Medulla oblongata (tissue), 1 donor: ENCODE measurements around the gene RAB17.
"Not testable (repeated sequence)": the region's sequence is repeated elsewhere in the genome, so short reads cannot be mapped to it uniquely, and the experiment has no call there.

Source experiments
- DNase-seq: peaks from one replicate; pipeline ENCODE4 v3.0.0-alpha.2; 2015; ENCODE audit errors: extremely low spot score

The RAB17 gene

DNA sequence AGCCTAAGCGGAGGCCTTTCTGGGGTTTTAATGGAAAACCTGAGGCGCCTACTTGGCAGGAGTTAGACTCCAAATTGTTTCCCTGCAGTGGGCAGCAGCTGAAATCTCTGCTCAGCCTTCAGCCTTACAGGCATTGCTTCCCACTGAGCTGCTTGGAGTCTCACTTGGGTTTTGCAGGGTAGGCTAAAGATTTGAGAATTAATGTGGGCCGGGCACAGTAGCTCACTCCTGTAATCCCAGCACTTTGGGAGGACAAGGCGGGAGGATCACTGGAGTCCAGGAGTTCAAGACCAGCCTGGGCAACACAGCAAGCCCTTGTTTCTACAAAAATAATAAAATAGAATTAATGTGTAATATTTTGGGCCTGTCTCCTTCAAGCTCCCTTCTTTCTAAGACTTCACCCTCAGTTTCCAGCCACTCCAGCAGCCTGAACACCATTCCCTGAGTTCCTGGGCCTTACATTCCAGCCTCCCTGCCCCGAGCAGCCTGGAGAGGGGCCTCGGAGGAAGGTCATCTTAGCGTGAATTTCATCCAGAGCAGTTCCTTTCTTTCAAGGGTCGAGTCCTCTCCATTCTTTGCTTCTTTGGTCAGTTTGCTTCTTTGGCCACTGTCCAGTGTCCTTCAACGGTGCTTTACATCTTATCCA, 9.1 kb upstream of the RAB17 start:
- DNase-seq: no peak

DNA sequence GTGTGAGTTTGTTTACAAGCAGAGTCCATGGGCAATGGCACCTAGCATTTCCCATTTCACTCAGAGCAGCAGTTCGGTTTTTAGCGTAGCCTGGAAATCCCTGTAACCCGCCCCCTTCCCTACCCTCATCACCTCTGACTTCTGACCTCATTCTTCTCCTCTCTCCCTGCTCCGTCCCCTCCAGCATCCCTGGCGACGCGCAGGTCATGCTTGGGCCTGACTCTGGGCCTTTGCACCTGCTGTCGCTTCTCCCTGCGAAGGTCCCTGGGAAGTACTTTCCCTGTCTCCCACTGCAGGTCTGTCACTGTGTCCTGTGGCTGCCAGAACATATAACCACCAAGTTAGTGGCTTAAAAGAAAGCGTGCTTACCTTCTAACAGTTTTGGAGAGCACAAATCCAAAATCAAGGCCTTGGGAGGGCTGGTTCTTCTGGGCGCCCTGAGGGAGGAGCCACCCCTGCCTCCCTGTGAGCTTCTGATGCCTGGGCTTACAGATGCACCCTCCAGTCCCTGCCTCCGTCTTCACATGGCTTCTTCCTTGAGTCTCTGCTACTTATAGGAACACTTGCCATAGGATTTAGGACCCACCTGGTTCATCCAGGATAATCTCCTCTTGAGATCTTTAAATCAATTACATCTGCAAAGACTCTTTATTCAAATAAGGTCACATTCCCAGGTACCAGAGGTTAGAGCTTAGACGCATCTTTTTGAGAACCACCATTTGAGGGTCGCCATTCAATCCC, 8.1 kb upstream of the RAB17 start:
- no peak for DNase-seq

DNA sequence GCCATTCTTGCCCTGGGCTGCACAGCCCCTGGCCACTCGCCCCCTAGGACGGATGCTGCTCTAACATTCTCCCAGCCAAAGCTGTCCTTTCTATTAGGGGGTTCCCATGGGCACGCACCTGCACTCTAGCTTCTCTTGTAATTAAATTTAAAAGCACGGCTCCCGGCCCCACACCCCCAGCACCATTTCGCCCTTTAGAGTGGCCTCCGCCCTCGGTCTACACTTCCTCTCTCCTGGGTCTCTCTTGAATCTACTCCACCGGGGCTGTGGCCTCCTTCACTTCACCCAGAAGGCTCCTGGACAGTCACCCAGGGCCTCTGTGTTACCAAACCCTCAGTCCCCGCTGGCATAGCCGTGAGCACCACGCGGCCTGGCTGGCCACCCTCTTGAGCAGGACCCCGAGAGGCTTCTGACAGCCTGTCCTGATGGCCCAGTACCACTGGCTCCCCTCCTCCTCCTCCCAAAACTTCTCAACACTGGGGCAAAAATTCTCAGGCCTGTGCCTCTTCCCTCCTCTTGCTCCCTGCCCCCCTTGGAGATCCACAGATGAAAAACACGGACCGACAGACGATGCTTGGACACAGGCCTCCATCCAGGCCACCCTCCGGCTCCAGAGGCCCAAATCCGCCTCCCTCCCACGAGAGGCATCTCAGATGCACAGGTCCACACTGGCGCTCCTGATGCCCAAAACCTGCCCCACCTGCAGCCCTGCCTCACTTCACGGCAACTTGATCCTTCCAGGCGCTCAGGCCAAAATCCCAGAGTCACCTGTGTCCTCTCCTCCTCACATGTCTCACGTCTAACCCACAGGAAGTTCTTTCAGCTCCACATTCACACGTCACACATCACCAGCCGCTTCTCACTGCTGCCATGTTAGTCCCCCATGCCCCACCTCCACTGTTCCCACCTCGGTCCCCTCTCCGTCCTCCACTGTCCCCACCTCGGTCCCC, 6.9 kb upstream of the RAB17 start:
- DNase-seq: no peak

DNA sequence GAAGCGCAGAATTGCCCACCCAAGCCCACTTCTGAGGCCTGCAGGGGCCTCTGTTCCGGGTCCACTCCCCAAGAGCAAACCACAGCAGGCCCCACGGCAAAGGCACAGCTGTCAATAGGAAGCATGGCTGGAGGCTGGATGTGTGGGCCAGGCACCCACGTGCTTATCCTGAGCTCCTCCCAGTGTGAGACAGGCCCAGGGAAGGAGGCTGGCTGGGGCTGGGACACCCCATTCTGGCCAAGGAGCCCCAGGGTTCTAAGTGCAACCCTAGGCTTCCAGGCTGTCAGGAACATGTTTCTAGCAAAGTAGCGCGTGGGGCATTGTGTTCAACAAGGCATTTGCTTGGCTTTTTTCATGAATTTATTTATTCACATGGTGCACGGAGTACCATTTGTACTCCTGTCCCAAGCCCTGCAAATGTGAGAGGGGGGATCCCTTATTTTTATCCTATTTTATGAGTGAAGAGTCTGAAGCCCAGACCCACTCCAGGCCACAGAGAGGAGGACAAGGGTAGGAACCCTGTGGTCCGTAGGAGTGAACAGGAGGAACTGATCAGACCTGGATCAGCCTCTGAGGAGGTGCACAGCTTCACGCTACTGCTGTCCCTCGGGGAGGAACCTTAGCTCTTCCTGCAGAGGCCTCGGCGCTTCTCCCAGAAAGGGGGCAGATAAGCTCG, 6.1 kb upstream of the RAB17 start:
- DNase-seq: no peak

DNA sequence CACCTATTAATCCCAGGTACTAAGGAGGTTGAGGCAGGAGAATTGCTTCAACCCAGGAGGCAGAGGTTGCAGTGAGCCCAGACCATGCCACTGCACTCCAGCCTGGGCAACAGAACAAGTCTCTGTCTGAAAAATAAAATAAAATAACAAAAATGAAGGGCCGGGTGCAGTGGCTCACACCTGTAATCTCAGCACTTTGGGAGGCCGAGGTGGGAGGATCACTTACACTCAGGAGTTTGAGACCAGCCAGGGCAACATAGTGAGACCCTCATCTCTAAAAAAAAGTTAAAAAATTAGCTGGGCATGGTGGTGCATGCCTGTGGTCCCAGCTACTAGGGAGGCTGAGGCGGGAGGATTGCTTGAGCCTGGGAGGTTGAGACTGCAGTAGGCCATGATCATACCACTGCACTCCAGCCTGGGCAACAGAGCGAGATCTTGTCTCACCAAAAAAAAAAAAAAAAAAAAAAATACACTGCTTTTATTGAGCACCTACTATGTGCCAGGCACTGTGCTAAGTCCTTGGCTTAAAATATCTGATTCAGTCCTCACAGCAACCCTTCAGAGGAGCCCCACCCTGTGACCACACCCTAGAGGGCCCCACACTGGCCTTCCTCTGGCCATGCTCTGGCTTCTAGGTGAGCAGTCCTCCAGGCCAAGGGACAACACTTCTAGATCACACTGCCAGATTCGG, 5.4 kb upstream of the RAB17 start:
- not testable (repeated sequence) for DNase-seq

DNA sequence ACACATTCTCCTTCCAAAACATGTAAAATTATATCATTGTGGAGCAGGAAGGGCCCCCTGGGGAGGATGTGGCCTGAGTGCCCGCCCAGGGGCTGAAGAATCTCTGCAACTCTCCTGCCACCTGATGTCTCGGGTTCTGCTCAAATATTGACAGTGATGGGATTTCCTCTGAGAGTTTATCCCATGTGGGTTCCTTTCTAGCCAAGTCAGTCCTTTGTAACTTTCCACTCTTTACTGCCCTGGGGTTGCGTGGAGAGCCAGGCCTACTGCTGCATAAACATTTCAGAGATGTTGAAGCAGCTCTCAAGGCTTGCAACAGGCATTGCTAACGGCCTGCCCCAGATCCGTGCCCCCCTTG, 4.0 kb upstream of the RAB17 start:
- no peak for DNase-seq

DNA sequence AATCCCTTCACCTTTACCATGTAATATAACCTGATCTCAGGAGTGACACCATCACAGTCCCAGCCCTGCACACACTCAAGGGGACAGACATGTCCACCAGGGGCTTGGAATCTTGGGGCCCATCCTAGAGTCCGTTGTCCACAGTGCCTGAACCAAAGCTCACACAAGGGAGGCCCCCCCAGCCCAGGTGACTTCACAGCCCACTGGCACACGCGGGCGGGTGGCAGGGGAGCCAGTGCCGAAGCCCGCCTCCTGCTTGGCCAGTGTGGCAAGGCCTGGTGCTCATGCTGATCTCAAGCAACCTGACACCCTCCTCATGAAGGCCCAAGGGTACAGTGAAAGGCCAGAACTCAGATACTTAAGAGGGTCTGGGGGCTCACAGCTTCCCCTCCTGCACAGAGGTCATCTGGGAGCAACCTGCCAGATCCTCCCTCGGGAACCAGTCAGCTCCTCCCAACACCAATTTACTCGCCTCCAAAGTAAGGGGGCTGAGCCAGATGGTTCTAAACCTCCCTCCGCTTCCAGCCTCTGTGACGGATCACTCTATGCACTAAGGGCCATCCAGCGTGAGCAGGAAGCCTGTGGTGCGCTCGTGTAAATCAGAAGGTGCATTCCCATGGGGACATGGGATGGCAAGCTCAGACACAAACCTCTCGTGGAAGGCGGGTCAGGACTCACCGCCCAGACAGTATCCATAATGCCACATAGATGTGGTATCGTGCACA, 3.2 kb upstream of the RAB17 start:
- DNase-seq: no peak

DNA sequence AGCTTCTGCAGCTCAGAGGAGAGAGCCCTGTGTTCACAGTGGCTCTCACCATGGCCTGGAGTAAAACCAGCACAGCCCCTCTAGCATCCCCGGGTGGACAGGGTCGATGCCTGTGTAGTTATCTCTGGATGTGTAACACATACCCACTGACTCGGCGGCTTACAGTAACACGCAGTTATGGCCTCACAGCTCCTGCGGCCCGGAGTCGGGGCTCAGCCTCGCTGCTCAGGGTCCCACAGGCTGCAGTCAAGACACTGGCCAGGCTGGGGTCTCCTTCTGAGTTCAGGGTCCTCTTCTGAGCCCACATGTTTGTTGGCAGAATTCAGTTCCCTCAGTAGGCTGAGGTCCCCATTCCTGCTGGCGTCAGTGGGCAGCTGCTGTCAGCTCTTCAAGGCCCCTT, 2.5 kb upstream of the RAB17 start:
- DNase-seq: no peak

DNA sequence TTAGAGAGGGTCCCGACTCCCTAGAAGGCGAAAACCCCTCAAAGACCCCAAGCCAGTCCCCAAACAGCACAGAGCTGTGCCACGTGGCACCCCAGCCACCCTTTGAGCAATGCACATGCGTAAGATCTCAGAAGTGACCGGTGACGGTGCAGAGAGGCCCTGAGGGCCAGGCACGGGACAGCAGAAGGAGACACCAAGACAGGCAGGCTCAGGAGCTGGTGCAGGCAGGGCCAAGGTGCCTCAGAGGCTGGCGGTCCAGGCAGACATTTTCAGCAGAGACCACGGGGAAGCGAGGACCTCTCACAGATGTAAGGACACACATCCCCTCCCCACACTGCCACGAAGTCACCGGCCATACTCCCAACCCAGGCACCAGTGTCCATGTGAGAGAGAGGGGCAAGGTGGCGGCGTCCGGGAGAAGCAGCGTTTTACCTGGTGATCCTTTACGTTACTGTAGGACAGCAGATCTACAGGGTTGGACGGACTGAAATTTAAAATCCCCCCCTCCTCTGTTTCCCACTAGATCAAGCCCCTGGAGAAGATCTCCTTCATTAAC, 2.0 kb upstream of the RAB17 start:
- DNase-seq: no peak

DNA sequence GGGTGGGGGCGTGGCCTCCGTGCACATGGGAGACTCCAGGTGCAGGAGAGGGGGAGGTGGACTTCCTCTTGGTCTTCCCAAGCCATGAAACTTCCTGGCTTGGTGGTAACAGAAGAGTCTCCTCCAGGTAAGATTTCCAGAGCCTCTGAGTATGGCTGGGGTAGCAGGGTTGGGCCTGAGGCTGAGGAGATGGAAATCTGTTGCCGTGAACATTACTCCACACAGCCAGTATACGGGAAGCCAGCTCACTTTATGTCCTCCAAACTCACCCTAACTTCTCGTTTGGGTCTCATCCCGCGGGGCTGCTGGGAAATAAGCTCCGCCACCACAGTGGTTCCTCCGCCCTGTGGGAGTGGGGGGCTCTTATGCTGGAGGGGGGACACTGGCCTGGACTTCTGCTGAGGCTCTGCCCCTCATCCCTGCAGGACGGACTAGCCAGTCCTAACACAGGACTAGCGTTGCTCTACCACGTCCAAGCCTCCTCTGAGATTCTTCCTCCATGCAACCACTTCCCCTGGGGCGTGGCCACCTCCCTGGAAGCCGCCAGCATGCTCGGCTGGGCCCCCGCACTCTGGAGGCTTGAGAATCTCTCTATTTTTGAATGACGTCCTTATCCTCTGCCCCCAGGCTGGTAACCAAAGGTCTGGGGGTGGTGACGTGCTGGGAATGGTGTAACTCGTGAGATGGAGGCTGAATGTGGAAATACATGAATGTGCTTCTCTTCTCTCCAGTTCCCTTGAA, 777 bp upstream of the RAB17 start:
- no peak for DNase-seq

DNA sequence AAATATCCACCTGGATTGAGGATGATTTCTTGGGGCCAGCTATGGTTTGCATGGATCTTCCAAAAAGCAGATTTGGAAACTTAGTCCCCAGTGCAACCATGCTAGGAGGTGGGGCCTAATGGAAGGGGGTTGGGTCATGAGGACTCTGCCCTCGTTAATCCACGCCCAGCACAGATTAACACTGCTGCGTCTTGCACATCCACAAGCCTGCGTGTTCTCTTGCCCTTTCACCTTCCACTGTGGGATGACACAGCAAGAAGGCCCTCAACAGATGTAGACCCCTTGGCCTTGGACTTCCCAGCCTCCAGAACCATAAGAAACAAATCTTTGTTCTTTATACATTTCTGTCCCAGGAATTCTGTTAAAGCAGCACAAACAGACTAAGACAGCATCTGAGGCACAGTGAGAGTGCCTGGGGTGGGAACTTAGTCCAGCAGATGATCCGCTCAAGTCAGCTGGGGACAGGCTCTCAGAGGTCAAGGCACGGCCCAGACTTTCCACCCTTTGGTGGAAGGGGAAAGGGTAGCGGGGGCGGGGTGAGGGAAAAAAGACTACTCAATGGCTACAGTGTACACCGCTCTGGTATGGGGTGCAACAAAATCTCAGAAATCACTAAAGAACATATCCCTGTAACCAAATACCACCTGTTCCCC, 2.4 kb downstream of the RAB17 start:
- DNase-seq: no peak

DNA sequence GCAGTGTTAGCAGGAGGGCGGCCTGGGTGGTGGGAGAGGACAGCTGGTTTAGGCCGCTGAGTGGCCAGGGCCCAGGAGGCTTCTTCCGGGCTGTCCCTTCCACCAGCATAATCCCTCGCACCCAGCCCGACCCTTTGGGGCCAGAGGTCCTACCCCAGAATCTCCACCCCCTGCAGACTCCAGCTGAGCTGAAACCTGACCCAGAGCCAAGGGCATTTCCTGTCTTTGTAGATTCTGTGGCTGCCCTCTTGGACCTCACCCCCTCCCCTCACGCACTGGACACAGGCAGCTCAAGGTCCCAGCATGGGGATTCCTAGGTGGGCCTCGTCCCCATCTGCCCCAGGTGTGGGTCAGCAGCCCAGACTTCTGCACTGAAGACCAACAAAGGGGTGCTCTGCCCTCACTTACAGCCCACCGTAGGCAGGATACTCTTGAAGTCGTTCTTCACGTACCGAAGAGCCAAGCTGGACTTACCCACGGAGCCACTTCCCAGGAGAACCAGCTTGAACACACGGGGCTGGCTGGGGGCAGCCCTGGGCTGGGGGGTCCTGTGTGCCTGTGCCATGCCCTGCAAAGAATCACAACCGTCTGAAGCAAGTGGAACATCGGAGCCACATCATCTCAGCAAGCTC, 4.8 kb downstream of the RAB17 start:
- no peak for DNase-seq

DNA sequence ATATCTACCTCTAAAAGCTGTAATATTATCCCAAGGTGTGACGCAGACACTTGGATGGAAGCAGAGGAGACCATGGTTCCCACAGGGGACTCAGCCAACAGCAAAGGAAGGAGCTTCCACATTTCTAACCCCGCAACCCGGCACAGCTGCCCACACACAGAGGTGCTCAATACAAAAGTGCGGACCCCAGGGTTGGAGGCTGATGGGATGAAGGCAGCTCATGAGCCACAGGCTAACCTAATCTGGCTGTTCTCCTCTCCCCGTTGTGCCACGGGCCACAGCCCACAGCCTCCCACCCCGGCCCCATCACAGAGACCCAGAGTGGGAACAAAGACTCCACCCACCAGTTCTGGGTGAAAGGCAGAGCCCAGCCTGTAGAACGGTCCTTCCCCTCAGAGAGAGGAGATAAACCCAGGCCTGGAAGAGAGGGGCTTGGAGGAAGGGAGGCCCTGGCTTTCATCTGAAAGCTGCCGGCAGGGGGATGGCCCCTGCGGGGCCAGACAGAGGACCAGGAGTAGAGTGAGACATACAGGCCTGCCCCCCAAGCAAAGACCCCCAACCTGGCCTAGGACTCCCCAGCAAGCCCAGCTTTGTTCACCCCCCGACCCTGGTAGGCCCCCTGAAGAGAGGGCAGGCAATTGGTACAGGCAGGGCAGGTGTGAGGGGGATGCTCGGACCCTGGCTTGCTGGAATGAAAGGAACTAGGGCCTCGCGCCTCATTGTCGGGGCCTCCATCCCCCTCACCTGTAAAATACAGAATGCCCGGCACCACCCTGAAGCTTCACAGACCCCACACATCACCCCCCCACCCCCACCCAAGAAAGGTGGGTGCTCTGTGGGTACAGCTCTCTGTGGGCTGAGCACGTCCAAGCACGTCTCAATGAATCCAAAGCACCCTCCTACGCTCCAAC, 6.9 kb downstream of the RAB17 start:
- DNase-seq: no peak

DNA sequence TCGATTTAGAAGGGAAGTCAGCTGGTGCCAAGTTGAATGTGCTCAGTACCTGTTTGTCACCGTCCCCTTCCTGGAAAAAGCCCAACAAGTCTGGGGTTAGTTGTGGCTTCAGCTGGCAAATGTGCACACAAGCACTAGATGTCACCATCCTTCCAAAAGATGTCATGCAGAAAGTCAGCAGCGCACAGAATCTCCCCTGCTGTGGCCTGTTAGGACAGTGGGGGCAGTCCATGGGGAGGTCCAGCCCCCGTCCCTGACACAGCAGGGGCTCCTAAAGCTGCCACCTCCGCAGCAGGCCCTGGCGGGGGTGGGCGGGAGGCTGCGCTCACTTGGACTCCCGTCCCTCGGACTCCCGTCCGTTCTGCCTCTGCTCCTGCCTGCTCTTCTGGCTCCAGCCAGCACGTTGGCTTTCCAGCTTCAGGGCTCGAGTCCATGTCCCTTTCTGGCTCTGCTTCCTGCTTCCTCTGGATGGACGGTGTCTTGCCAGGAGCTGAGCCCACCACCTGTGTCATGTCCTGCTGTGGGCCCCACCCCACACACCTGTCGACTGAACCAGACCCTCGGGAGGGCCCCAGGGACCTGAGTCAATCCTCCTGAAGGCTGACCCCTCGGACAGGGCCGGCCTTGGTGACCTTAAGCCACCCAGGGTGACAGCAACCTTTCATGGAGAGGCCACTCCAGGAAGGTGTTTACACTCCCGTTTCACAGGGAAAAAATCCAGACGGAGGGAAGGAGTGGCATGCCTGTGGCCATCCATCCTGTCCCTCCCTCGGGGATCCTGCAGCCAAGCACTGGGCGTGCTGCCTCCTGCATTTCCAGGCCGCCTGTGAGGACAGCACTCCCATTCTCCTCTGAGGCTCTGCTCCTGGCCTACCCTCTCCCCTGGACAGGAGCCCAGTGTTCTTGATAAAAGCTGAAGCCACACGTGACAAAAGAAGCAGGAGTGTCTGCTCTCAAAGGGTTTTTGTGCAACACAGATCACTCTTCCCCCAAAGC, 8.5 kb downstream of the RAB17 start:
- peak; percentile 76 for DNase-seq

DNA sequence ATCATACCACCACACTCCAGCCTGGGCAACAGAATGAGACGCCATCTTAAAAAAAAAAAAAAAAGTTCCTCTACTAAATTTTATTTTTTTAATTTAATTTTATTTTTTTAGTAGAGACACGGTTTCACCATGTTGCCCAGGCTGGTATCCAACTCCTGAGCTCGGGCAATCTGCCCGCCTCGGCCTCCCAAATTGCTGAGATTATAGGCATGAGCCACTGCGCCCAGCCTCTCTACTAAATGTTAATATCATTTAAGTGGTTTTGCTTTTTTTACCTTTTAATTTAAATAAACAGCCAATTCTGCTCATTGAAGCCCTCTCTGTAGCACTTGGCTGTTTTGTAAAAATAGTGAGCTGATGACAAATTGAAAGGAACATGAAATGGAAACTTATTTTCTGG, 9.2 kb downstream of the RAB17 start:
- no peak for DNase-seq
